Neutrophil (primary cell): ENCODE data around the gene MORN5.

Experiments
- H3K27ac ChIP-seq: fragments of 200-600 bp; sonication (generic); 2 replicates; pipeline ENCODE4 v1.5.1; 2016; ENCODE audit warnings: mild to moderate bottlenecking, moderate library complexity
- H3K27me3 ChIP-seq: fragments of 200-600 bp; sonication (generic); 2 replicates; pipeline ENCODE4 v1.6.0; 2016; ENCODE audit warnings: mild to moderate bottlenecking
- H3K36me3 ChIP-seq: fragments of 200-600 bp; sonication (generic); 2 replicates; pipeline ENCODE4 v1.5.1; 2017
- H3K4me1 ChIP-seq, 2 experiments: fragments of 200-600 bp in 1 of 2; sonication (generic) in 1 of 2; 1 replicate in 1 of 2; 2 replicates in 1 of 2; pipeline versions ENCODE4 v1.5.1 to v1.6.1; 2013 to 2016; ENCODE audit warnings: low read depth in 1 of 2, low read length in 1 of 2, mild to moderate bottlenecking in 1 of 2, moderate library complexity in 1 of 2; ENCODE audit not compliant: control insufficient read depth in 1 of 2, insufficient read depth in 1 of 2
- H3K4me3 ChIP-seq, 2 experiments: fragments of 200-600 bp in 1 of 2; sonication (generic) in 1 of 2; 1 replicate in 1 of 2; 2 replicates in 1 of 2; pipeline ENCODE4 v1.5.1; 2013 to 2016; ENCODE audit warnings: low read depth in 1 of 2, low read length in 1 of 2, mild to moderate bottlenecking in 1 of 2, moderate library complexity in 1 of 2
- H3K9me3 ChIP-seq: fragments of 200-600 bp; sonication (generic); 2 replicates; pipeline ENCODE4 v1.5.1; 2016
- TF ChIP-seq, protein P1 (sequence below): fragments of 200-600 bp; sonication (generic); IDR thresholded peaks from 2 replicates; pipeline ENCODE4 v1.5.1; 2016; ENCODE audit warnings: antibody characterized with exemption

The MORN5 gene

DNA sequence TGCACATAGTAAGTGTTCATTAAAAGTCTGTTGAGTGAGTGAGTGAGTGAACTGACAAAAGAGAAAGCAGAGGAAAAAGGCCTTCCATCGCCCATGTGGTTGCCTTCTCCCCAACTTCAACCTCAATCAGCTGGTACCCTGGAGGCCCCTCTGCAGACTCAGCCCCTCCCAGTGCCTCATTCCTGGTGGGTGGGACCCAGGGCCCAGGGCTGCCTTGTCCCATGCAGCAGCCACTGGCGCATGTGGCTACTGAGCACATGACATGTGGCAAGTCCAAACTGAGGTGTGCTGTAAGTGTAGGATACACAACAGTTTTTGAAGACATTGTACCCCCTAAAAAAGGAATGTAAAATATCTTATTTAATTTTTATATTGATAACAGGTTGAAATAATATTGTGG, 29.7 kb upstream of the MORN5 start:
- Histone ChIP-seq H3K9me3 (no peaks in the 10 kb centered on the region), H3K36me3 (no peaks in the 10 kb centered on the region), H3K27ac (no peak overlapping the region), H3K4me1 (peaks cover 0 to 4% of the 10 kb centered on the region in 2 experiments), H3K27me3 (peaks cover 80% of the 10 kb centered on the region), H3K4me3 (no peak overlapping the region)
- TF ChIP-seq, protein P1, sequence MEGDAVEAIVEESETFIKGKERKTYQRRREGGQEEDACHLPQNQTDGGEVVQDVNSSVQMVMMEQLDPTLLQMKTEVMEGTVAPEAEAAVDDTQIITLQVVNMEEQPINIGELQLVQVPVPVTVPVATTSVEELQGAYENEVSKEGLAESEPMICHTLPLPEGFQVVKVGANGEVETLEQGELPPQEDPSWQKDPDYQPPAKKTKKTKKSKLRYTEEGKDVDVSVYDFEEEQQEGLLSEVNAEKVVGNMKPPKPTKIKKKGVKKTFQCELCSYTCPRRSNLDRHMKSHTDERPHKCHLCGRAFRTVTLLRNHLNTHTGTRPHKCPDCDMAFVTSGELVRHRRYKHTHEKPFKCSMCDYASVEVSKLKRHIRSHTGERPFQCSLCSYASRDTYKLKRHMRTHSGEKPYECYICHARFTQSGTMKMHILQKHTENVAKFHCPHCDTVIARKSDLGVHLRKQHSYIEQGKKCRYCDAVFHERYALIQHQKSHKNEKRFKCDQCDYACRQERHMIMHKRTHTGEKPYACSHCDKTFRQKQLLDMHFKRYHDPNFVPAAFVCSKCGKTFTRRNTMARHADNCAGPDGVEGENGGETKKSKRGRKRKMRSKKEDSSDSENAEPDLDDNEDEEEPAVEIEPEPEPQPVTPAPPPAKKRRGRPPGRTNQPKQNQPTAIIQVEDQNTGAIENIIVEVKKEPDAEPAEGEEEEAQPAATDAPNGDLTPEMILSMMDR = no peak

DNA sequence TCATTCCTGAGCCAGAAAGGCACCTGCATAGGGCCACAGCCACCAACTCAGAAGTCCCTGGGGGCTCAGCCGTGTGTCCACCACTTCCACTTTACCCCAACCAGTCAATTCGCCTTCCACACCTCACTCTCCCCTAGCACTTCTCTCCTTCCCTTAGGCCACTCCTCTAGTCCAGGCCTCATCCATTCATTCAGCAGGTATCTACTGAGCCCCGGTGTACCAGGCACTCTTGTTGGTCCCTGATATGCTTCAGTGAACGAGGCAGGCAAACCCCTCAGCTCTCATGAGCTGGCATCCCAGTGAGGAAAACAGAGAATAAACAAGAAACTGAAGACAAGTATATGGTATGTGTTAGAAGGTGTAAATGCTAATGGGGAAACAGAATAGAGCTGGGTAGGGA, 28.9 kb upstream of the MORN5 start:
- TF ChIP-seq, protein P1 = no peak
- H3K9me3 ChIP-seq = no peaks in the 10 kb centered on the region
- H3K4me3 ChIP-seq = no peak overlapping the region
- peaks cover 71% of the 10 kb centered on the region for H3K27me3 ChIP-seq
- peaks cover 0 to 4% of the 10 kb centered on the region in 2 experiments for H3K4me1 ChIP-seq
- no peaks in the 10 kb centered on the region for H3K36me3 ChIP-seq
- H3K27ac ChIP-seq = no peak overlapping the region

DNA sequence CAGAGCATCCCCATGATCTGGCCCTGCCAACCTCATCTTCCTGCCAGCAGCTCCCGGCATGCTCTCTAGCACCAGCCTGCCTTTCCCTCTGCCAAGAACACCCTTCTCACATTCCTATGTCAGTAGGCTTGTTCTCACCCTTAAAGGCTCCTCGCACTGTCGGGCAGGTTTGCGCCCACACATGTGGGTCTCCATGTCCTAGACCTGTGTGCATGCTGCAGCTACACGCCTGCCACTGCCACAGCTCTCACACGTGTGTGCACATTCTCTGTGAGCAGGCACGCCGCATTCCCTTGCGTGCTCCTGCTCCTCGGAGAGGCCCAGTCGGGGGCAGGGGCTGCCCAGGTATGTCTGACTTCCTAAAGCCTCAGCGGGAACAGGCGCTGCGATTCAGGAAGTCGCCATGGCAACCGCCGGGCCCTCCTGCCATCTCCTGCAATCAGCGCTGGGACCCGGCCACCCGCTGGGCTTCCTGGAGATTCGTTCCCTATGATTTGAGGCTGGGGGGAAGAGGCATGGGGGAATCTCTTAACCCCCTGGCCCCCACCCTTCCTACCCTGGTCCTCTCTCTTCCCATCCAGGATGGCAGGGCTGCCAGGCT, 28.2 kb upstream of the MORN5 start:
- H3K27me3 ChIP-seq = peaks cover 65% of the 10 kb centered on the region
- H3K9me3 ChIP-seq = no peaks in the 10 kb centered on the region
- no peak overlapping the region for H3K4me3 ChIP-seq
- H3K36me3 ChIP-seq = no peaks in the 10 kb centered on the region
- peaks cover 0 to under 1% of the 10 kb centered on the region in 2 experiments for H3K4me1 ChIP-seq
- H3K27ac ChIP-seq = no peak overlapping the region
- TF ChIP-seq, protein P1 = no peak

DNA sequence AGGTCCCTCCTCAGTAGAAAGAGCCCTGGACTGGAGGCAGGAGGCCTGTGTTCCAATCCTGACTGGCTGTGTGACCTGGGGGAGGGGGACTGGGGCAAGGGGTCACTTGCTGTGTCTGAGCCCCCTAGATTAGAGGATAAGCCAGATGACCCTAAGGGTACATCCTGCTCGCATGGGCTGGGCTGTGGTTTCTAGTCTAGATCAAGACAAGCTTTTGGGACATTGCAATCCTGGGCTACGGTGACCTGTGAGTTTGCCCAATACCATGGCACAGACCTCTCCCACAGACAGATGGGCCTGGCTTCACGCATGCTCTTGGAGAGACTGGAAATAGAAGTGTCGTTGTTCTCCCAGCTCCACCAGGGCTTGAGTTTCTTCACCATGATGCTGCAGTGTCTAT, 27.2 kb upstream of the MORN5 start:
- H3K27ac ChIP-seq = no peak overlapping the region
- H3K4me3 ChIP-seq = no peak overlapping the region
- no peaks in the 10 kb centered on the region for H3K9me3 ChIP-seq
- TF ChIP-seq, protein P1 = no peak
- H3K4me1 ChIP-seq = no peaks in the 10 kb centered on the region
- H3K36me3 ChIP-seq = no peaks in the 10 kb centered on the region
- H3K27me3 ChIP-seq = peaks cover 54% of the 10 kb centered on the region

DNA sequence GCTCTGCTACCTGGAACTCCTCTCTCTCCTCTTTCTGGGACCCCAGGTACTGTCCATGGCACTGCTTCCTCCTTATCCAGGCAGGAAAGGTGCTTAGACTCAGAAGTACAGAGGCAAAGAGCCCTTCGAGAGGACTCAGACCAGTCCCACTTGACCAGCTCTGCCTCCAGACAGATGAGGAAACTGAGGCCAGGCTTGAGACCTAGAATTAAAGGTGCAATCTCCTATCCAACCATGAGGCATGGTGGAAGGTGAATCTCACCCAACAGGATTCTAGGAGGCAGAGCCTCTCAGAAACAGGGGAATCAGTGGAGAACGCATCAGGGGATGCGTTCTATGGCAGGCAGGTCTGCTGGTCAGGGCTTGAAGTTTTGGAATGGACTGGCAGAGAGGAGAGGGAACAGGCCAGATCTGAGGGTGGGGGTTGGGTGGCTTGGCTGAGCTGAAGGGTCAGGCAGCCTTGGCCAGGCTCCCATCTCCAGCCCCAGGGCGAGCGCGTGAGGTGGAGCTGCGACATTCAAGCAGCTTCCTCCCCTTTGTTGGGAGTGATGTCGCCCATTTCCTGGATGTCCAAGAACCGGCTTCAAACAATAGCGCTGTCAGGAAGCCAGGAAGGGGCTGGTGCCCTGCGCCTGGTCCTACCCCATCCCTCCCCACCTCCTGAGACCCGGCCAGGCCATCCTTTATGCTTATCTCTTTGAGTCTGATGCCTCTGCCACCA, 26.3 kb upstream of the MORN5 start:
- no peak overlapping the region for H3K4me3 ChIP-seq
- H3K4me1 ChIP-seq = no peaks in the 10 kb centered on the region
- no peaks in the 10 kb centered on the region for H3K9me3 ChIP-seq
- no peaks in the 10 kb centered on the region for H3K36me3 ChIP-seq
- TF ChIP-seq, protein P1 = no peak
- H3K27me3 ChIP-seq = peaks cover 46% of the 10 kb centered on the region
- H3K27ac ChIP-seq = no peak overlapping the region
